CD4-positive, alpha-beta T cell (primary cell): ENCODE measurements around the gene HDLBP. TPM values are rescaled to one million over a fixed set of nuclear protein-coding genes. Genes with fewer than 3 reads are reported as not detected.

Experiments
- ATAC-seq: fragments of 200-7000 bp; cut with Tn5 transposase; one replicate; pipeline ENCODE4 v1.10.0; 2022; ENCODE audit warnings: mild to moderate bottlenecking; ENCODE audit not compliant: poor library complexity
- CTCF ChIA-PET: fragments of 350-600 bp; sonication (Branson Sonifier 250); formaldehyde crosslinking; loops from one replicate; lab custom pipeline; 2021; ENCODE audit warnings: antibody characterized with exemption, inconsistent platforms; lab: Charles Lee
- POLR2A ChIA-PET: fragments of 350-600 bp; sonication (Branson Sonifier 250); formaldehyde crosslinking; loops from one replicate; lab custom pipeline; 2021; ENCODE audit warnings: antibody characterized with exemption, inconsistent platforms; lab: Charles Lee
- DNase-seq, 14 experiments: peaks; one replicate each; pipeline ENCODE4 v3.0.0-alpha.2; 2013 to 2020; ENCODE audit warnings: mixed read lengths in 2 of 14
- H3K27ac ChIP-seq, 2 donors: one replicate each; pipeline versions ENCODE4 v1.5.1 to v1.7.0; 2013; ENCODE audit warnings: low read length in 2 of 2, low read depth in 1 of 2, mild to moderate bottlenecking in 1 of 2
- H3K27me3 ChIP-seq, 2 experiments: 1 replicate in 1 of 2; 2 replicates in 1 of 2; pipeline versions ENCODE4 v1.6.1 to v1.7.0; 2013; ENCODE audit warnings: low read length in 2 of 2, control low read depth in 1 of 2, mild to moderate bottlenecking in 1 of 2, moderate library complexity in 1 of 2; ENCODE audit not compliant: insufficient read depth in 2 of 2, control insufficient read depth in 1 of 2
- H3K36me3 ChIP-seq: one replicate; pipeline ENCODE4 v1.6.1; 2013; ENCODE audit warnings: low read length, control low read depth; ENCODE audit not compliant: insufficient read depth
- H3K4me1 ChIP-seq: one replicate; pipeline ENCODE4 v1.6.1; 2013; ENCODE audit warnings: low read length, control low read depth; ENCODE audit not compliant: insufficient read depth
- H3K4me3 ChIP-seq: one replicate; pipeline ENCODE4 v1.5.1; 2013; ENCODE audit warnings: mild to moderate bottlenecking, low read length, moderate library complexity
- H3K9me3 ChIP-seq, 2 experiments: 1 replicate in 1 of 2; 2 replicates in 1 of 2; pipeline versions ENCODE4 v1.6.1 to v1.7.0; 2013; ENCODE audit warnings: low read length in 2 of 2, mild to moderate bottlenecking in 2 of 2, control low read depth in 1 of 2, moderate library complexity in 1 of 2; ENCODE audit not compliant: control insufficient read depth in 1 of 2, insufficient read depth in 1 of 2
- H3K27ac Mint-ChIP-seq: one replicate; pipeline ENCODE4 v1.8.0; 2020; ENCODE audit warnings: mixed read lengths
- H3K27me3 Mint-ChIP-seq: one replicate; pipeline ENCODE4 v1.8.0; 2021; ENCODE audit warnings: mixed read lengths
- H3K36me3 Mint-ChIP-seq: one replicate; pipeline ENCODE4 v1.8.0; 2021; ENCODE audit warnings: low read depth, mixed read lengths
- H3K4me1 Mint-ChIP-seq: one replicate; pipeline ENCODE4 v1.8.0; 2021; ENCODE audit warnings: low read depth, mixed read lengths
- H3K4me3 Mint-ChIP-seq: one replicate; pipeline ENCODE4 v1.8.0; 2020; ENCODE audit warnings: mild to moderate bottlenecking, mixed read lengths
- H3K9me3 Mint-ChIP-seq: one replicate; pipeline ENCODE4 v1.8.0; 2020; ENCODE audit warnings: mixed read lengths
- CTCF ChIP-seq: fragments of 200-600 bp; IDR thresholded peaks from one replicate; pipeline ENCODE4 v1.8.0; 2022; ENCODE audit warnings: antibody characterized with exemption, mild to moderate bottlenecking
- intact Hi-C, 2 experiments: fragments of 100-400 bp; cut with DNase I in 1 of 2; cut with micrococcal nuclease in 1 of 2; formaldehyde crosslinking; loops; one replicate each; pipeline versions ENCODE4 v1.15.1 to v1.9.0; 2023 to 2025; cut with DNase I, micrococcal nuclease
- total RNA-seq, 174 experiments: library from RNA in 2 of 174; stranded (reverse) in 2 of 174; gene quantifications; one replicate each; pipeline ENCODE4 v1.2.3 and lab custom pipeline; 2021 to 2026

Gene HDLBP
- total RNA-seq, 2 experiments from 2014 or later: 82.0 to 97.9 TPM

GRCh38 chr2:241261628-241262027 is 53.8 kb downstream of the HDLBP start:
- Mint-ChIP-seq H3K9me3 (no peaks in the 10 kb centered on the region), H3K27me3 (no peaks in the 10 kb centered on the region), H3K4me3 (no peak overlapping the region), H3K27ac (peak overlapping the region; percentile 30), H3K36me3 (peaks cover 82% of the 10 kb centered on the region), H3K4me1 (peaks cover 9% of the 10 kb centered on the region)
- Histone ChIP-seq H3K4me1 (no peaks in the 10 kb centered on the region), H3K27ac (no peak overlapping the region), H3K27me3 (no peaks in the 10 kb centered on the region), H3K36me3 (peaks cover 87% of the 10 kb centered on the region), H3K4me3 (no peak overlapping the region), H3K9me3 (no peaks in the 10 kb centered on the region)
- ChIA-PET CTCF (no interaction called here), POLR2A (no interaction called here)
- TF ChIP-seq CTCF: no peak
- ATAC-seq: no peak
- DNase-seq: no peak
- intact Hi-C loops: no loop called here

GRCh38 chr2:241260911-241261310 is 54.6 kb downstream of the HDLBP start:
- DNase-seq: no peak
- intact Hi-C loops: no loop called here
- Histone ChIP-seq H3K36me3 (peaks cover 88% of the 10 kb centered on the region), H3K9me3 (no peaks in the 10 kb centered on the region), H3K4me3 (no peak overlapping the region), H3K27me3 (no peaks in the 10 kb centered on the region), H3K4me1 (no peaks in the 10 kb centered on the region), H3K27ac (no peak overlapping the region)
- Mint-ChIP-seq H3K36me3 (peaks cover 82% of the 10 kb centered on the region), H3K27me3 (no peaks in the 10 kb centered on the region), H3K27ac (no peak overlapping the region), H3K9me3 (no peaks in the 10 kb centered on the region), H3K4me1 (peaks cover 9% of the 10 kb centered on the region), H3K4me3 (no peak overlapping the region)
- TF ChIP-seq CTCF: no peak
- ATAC-seq: no peak
- POLR2A ChIA-PET: no interaction called here
- CTCF ChIA-PET: no interaction called here

GRCh38 chr2:241258505-241259280 is 56.8 kb downstream of the HDLBP start:
- no peaks in the 10 kb centered on the region for H3K9me3 ChIP-seq
- H3K36me3 Mint-ChIP-seq: peaks cover 93% of the 10 kb centered on the region
- H3K4me3 Mint-ChIP-seq: no peak overlapping the region
- no peaks in the 10 kb centered on the region for H3K9me3 Mint-ChIP-seq
- H3K4me1 Mint-ChIP-seq: peaks cover 9% of the 10 kb centered on the region
- no peak overlapping the region for H3K4me3 ChIP-seq
- intact Hi-C loops: loop anchor here in 1 of 2 experiments (10.0 kb wide), 1 partner anchor 346 kb away; no protein-coding TSS in a partner anchor
- H3K27ac Mint-ChIP-seq: no peak overlapping the region
- ATAC-seq: no peak
- POLR2A ChIA-PET: no interaction called here
- H3K4me1 ChIP-seq: no peaks in the 10 kb centered on the region
- H3K36me3 ChIP-seq: peaks cover 89% of the 10 kb centered on the region
- no peak for DNase-seq
- H3K27ac ChIP-seq: no peak overlapping the region
- CTCF ChIA-PET: no interaction called here
- no peaks in the 10 kb centered on the region for H3K27me3 Mint-ChIP-seq
- TF ChIP-seq CTCF: no peak
- H3K27me3 ChIP-seq: no peaks in the 10 kb centered on the region
